GM21447 (cell line): ENCODE results near the gene P2RX3.

ENCODE experiments used
- ATAC-seq: cut with Tn5 transposase; IDR thresholded peaks from one replicate; pipeline ENCODE4 v1.9.1; 2021; ENCODE audit not compliant: unreplicated experiment

The P2RX3 gene

GRCh38 chr11:57414612-57415212 is 76.6 kb downstream of the P2RX3 start:
- no peak for ATAC-seq

GRCh38 chr11:57416436-57416835 is 78.3 kb downstream of the P2RX3 start:
- no peak for ATAC-seq

GRCh38 chr11:57417056-57417455 is 78.9 kb downstream of the P2RX3 start:
- ATAC-seq = no peak

- no peak for ATAC-seq
These were observed 80.0 kb downstream of the P2RX3 start for GRCh38 chr11:57418131-57418530.

GRCh38 chr11:57419146-57419545 is 81.0 kb downstream of the P2RX3 start:
- no peak for ATAC-seq

GRCh38 chr11:57421066-57421465 is 82.9 kb downstream of the P2RX3 start:
- ATAC-seq = no peak

GRCh38 chr11:57421805-57422204 is 83.7 kb downstream of the P2RX3 start:
- no peak for ATAC-seq
